Tibial nerve (tissue), 4 donors: ENCODE measurements around the gene PHKG1.

Experiments
- CTCF ChIP-seq, 5 experiments: fragments of 200-600 bp in 3 of 5; fragments of 450-650 bp in 2 of 5; sonication (generic) in 3 of 5; IDR thresholded peaks; one replicate each; pipeline ENCODE4 v1.5.1; 2016 to 2019; ENCODE audit warnings: antibody characterized with exemption in 5 of 5, mild to moderate bottlenecking in 3 of 5, moderate library complexity in 2 of 5
- EP300 ChIP-seq, 2 donors: sonication (generic); formaldehyde crosslinking; IDR thresholded peaks; one replicate each; pipeline ENCODE4 v1.6.1; 2017; ENCODE audit warnings: antibody characterized with exemption in 2 of 2, mild to moderate bottlenecking in 1 of 2
- POLR2A ChIP-seq, 2 donors: fragments of 450-650 bp; IDR thresholded peaks; one replicate each; pipeline ENCODE4 v1.6.1; 2017; ENCODE audit warnings: antibody characterized with exemption in 2 of 2, mild to moderate bottlenecking in 2 of 2, moderate library complexity in 2 of 2

- TF ChIP-seq CTCF (IDR thresholded peaks at IDR 0.05) (no peak), POLR2A (IDR thresholded peaks at IDR 0.05) (no peak), EP300 (IDR thresholded peaks at IDR 0.05) (no peak)
Measured at GRCh38 chr7:56048245-56048644, 44.5 kb downstream of the PHKG1 start.
